ENCODE measurements around the gene STAT4.

The STAT4 gene

GRCh38 chr2:191019376-191019775 lies 131.4 kb downstream of the STAT4 start:
- Histone ChIP-seq H3K4me1 (ENCODE audit: insufficient read depth, low read length) (peaks cover 11% of the 10 kb centered on the region), H3K9me3 (ENCODE audit: low read length) (no peaks in the 10 kb centered on the region), H3K27me3 (ENCODE audit: insufficient read depth, low read length) (no peaks in the 10 kb centered on the region), H2AFZ (ENCODE audit: low read depth, low read length) (no peak overlapping the region), H3K4me3 (ENCODE audit: low read length) (no peak overlapping the region), H3K36me3 (ENCODE audit: insufficient read depth, low read length) (no peaks in the 10 kb centered on the region)

GRCh38 chr2:191018643-191019119 lies 132.1 kb downstream of the STAT4 start:
- Histone ChIP-seq H3K4me3 (ENCODE audit: low read length) (no peak overlapping the region), H3K27me3 (ENCODE audit: insufficient read depth, low read length) (no peaks in the 10 kb centered on the region), H3K9me3 (ENCODE audit: low read length) (no peaks in the 10 kb centered on the region), H2AFZ (ENCODE audit: low read depth, low read length) (no peak overlapping the region), H3K4me1 (ENCODE audit: insufficient read depth, low read length) (peaks cover 12% of the 10 kb centered on the region), H3K36me3 (ENCODE audit: insufficient read depth, low read length) (no peaks in the 10 kb centered on the region)

- H3K4me3 ChIP-seq (ENCODE audit: low read length), result no peak overlapping the region
- no peaks in the 10 kb centered on the region for H3K36me3 ChIP-seq (ENCODE audit: insufficient read depth, low read length)
- no peaks in the 10 kb centered on the region for H3K27me3 ChIP-seq (ENCODE audit: insufficient read depth, low read length)
- peaks cover 15% of the 10 kb centered on the region for H3K4me1 ChIP-seq (ENCODE audit: insufficient read depth, low read length)
- H3K9me3 ChIP-seq (ENCODE audit: low read length), result no peaks in the 10 kb centered on the region
- H2AFZ ChIP-seq (ENCODE audit: low read depth, low read length), result no peak overlapping the region
Measured at GRCh38 chr2:191018048-191018447, 132.7 kb downstream of the STAT4 start.

- H3K27me3 ChIP-seq (ENCODE audit: insufficient read depth, low read length), result no peaks in the 10 kb centered on the region
Measured at GRCh38 chr2:191015831-191016230, 135.0 kb downstream of the STAT4 start.

GRCh38 chr2:191015239-191015638 lies 135.6 kb downstream of the STAT4 start:
- Histone ChIP-seq H3K4me1 (ENCODE audit: insufficient read depth, low read length) (peaks cover 15% of the 10 kb centered on the region), H3K9me3 (ENCODE audit: low read length) (no peaks in the 10 kb centered on the region), H3K27me3 (ENCODE audit: insufficient read depth, low read length) (no peaks in the 10 kb centered on the region), H3K4me3 (ENCODE audit: low read length) (no peak overlapping the region), H3K36me3 (ENCODE audit: insufficient read depth, low read length) (peaks cover 2% of the 10 kb centered on the region), H2AFZ (ENCODE audit: low read depth, low read length) (no peak overlapping the region)

More at GRCh38 chr2:191015831-191016230, 135.0 kb downstream of the STAT4 start:
- Histone ChIP-seq H3K36me3 (ENCODE audit: insufficient read depth, low read length) (peaks cover 2% of the 10 kb centered on the region), H3K4me3 (ENCODE audit: low read length) (no peak overlapping the region), H2AFZ (ENCODE audit: low read depth, low read length) (no peak overlapping the region), H3K4me1 (ENCODE audit: insufficient read depth, low read length) (peaks cover 18% of the 10 kb centered on the region), H3K9me3 (ENCODE audit: low read length) (no peaks in the 10 kb centered on the region)

GRCh38 chr2:191014653-191015020 lies 136.2 kb downstream of the STAT4 start:
- Histone ChIP-seq H3K36me3 (ENCODE audit: insufficient read depth, low read length) (peaks cover 6% of the 10 kb centered on the region), H3K27me3 (ENCODE audit: insufficient read depth, low read length) (no peaks in the 10 kb centered on the region), H3K9me3 (ENCODE audit: low read length) (no peaks in the 10 kb centered on the region), H3K4me3 (ENCODE audit: low read length) (peak overlapping the region; percentile 62), H2AFZ (ENCODE audit: low read depth, low read length) (peak overlapping the region; percentile 76), H3K4me1 (ENCODE audit: insufficient read depth, low read length) (peaks cover 15% of the 10 kb centered on the region)

GRCh38 chr2:191013932-191014652 lies 136.7 kb downstream of the STAT4 start, which contains the start of gene STAT1:
TSS of gene STAT1 (minus strand) at chr2:191014171. CDS start at chr2:191010003, 4,168 bp downstream.
- Histone ChIP-seq H3K27me3 (ENCODE audit: insufficient read depth, low read length) (no peaks in the 10 kb centered on the region), H2AFZ (ENCODE audit: low read depth, low read length) (peak within 1 kb of the TSS; percentile 76), H3K9me3 (ENCODE audit: low read length) (no peaks in the 10 kb centered on the region), H3K4me1 (ENCODE audit: insufficient read depth, low read length) (peaks cover 15% of the 10 kb centered on the region), H3K4me3 (ENCODE audit: low read length) (peak within 1 kb of the TSS; percentile 62), H3K36me3 (ENCODE audit: insufficient read depth, low read length) (peaks cover 9% of the 10 kb centered on the region)

GRCh38 chr2:191013682-191013931 lies 137.2 kb downstream of the STAT4 start:
- H3K27me3 ChIP-seq (ENCODE audit: insufficient read depth, low read length), result no peaks in the 10 kb centered on the region
- peaks cover 12% of the 10 kb centered on the region for H3K36me3 ChIP-seq (ENCODE audit: insufficient read depth, low read length)
- peak overlapping the region; percentile 53 for H2AFZ ChIP-seq (ENCODE audit: low read depth, low read length)

GRCh38 chr2:191012845-191013681 lies 137.7 kb downstream of the STAT4 start:
- H3K36me3 ChIP-seq (ENCODE audit: insufficient read depth, low read length), result peaks cover 16% of the 10 kb centered on the region
- no peaks in the 10 kb centered on the region for H3K27me3 ChIP-seq (ENCODE audit: insufficient read depth, low read length)
- peaks cover 15% of the 10 kb centered on the region for H3K4me1 ChIP-seq (ENCODE audit: insufficient read depth, low read length)
- peak overlapping the region; percentile 62 for H3K4me3 ChIP-seq (ENCODE audit: low read length)
- peak overlapping the region; percentile 53 for H2AFZ ChIP-seq (ENCODE audit: low read depth, low read length)
- H3K9me3 ChIP-seq (ENCODE audit: low read length), result no peaks in the 10 kb centered on the region

More at GRCh38 chr2:191013682-191013931, 137.2 kb downstream of the STAT4 start:
- Histone ChIP-seq H3K9me3 (ENCODE audit: low read length) (no peaks in the 10 kb centered on the region), H3K4me1 (ENCODE audit: insufficient read depth, low read length) (peaks cover 15% of the 10 kb centered on the region), H3K4me3 (ENCODE audit: low read length) (peak overlapping the region; percentile 62)

GRCh38 chr2:191012346-191012745 lies 138.4 kb downstream of the STAT4 start:
- Histone ChIP-seq H2AFZ (ENCODE audit: low read depth, low read length) (no peak overlapping the region), H3K9me3 (ENCODE audit: low read length) (no peaks in the 10 kb centered on the region), H3K4me3 (ENCODE audit: low read length) (peak overlapping the region; percentile 62), H3K27me3 (ENCODE audit: insufficient read depth, low read length) (no peaks in the 10 kb centered on the region), H3K4me1 (ENCODE audit: insufficient read depth, low read length) (peaks cover 15% of the 10 kb centered on the region), H3K36me3 (ENCODE audit: insufficient read depth, low read length) (peaks cover 23% of the 10 kb centered on the region)

GRCh38 chr2:191010887-191011885 lies 139.6 kb downstream of the STAT4 start:
- no peak overlapping the region for H2AFZ ChIP-seq (ENCODE audit: low read depth, low read length)
- H3K9me3 ChIP-seq (ENCODE audit: low read length), result no peaks in the 10 kb centered on the region
- H3K27me3 ChIP-seq (ENCODE audit: insufficient read depth, low read length), result no peaks in the 10 kb centered on the region
- no peak overlapping the region for H3K4me3 ChIP-seq (ENCODE audit: low read length)
- H3K36me3 ChIP-seq (ENCODE audit: insufficient read depth, low read length), result peaks cover 35% of the 10 kb centered on the region
- peaks cover 15% of the 10 kb centered on the region for H3K4me1 ChIP-seq (ENCODE audit: insufficient read depth, low read length)

- Histone ChIP-seq H3K4me3 (ENCODE audit: low read length) (no peak overlapping the region), H3K4me1 (ENCODE audit: insufficient read depth, low read length) (peaks cover 14% of the 10 kb centered on the region), H2AFZ (ENCODE audit: low read depth, low read length) (no peak overlapping the region), H3K36me3 (ENCODE audit: insufficient read depth, low read length) (peaks cover 49% of the 10 kb centered on the region), H3K27me3 (ENCODE audit: insufficient read depth, low read length) (no peaks in the 10 kb centered on the region), H3K9me3 (ENCODE audit: low read length) (no peaks in the 10 kb centered on the region)
Measured at GRCh38 chr2:191009541-191010374, 141.0 kb downstream of the STAT4 start.
